ES-I3 (cell line): ENCODE measurements around the gene PAX7.

ENCODE experiments used
- H3K36me3 ChIP-seq: 2 replicates; pipeline ENCODE4 v1.6.1; 2013; ENCODE audit warnings: mild to moderate bottlenecking, low read length, control low read depth, moderate library complexity; ENCODE audit not compliant: insufficient read depth
- H3K4me1 ChIP-seq: 2 replicates; pipeline ENCODE4 v1.6.1; 2013; ENCODE audit warnings: mild to moderate bottlenecking, control low read depth, low read length; ENCODE audit not compliant: insufficient read depth
- H3K9ac ChIP-seq: 2 replicates; pipeline ENCODE4 v1.6.1; 2013; ENCODE audit warnings: low read depth, mild to moderate bottlenecking, low read length, moderate library complexity
- H3K9me3 ChIP-seq: 2 replicates; pipeline ENCODE4 v1.6.1; 2013; ENCODE audit warnings: mild to moderate bottlenecking, low read length, moderate library complexity; ENCODE audit not compliant: control insufficient read depth, insufficient read depth

PAX7 gene

DNA sequence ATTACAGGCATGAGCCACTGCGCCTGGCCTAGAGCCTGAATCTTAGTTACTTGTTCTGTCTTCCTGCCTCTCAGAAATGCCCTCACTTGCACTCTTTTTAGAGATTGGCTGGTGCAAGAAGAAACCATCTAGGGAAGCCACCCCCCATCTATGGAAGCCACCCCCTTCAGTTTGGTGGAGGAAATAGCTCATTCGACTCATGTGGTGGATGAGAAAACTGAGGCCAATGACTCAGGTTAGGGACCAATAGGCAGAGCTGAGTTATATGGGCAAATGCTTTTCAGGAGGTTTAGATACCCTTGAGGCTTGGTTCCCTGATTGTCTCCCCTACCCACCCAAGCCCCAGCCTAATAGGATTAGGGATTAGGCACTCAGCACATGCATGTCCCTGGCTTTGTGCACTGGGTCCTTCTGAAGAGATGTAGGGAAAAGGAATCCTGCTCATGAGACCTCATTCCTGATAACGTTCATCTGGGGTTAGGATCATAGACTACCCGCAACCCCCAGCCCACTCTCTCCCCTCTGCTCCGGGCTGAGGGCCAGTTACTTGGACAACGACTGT lies 77.1 kb downstream of the PAX7 start:
- no peaks in the 10 kb centered on the region for H3K9me3 ChIP-seq
- H3K4me1 ChIP-seq, result no peaks in the 10 kb centered on the region
- H3K36me3 ChIP-seq, result no peaks in the 10 kb centered on the region
- no peak overlapping the region for H3K9ac ChIP-seq

DNA sequence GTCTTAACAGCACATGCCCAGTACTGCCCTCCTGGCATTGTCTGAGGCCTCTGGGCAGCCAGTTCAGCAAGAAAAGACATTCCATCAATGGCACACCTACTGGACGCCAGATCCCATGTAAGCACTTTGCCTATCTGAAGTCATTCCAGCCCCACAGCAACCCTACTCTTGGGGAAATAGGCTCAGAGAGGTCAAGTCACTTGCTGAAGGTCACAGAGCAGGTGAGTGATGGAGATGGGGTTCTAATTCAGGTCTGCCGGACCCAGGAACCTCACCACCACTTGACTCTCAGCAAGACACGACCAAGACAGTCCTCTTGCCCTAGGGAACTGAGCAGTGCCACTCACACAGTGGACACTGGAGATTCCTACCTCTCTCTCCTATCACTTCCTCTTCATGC lies 79.4 kb downstream of the PAX7 start:
- Histone ChIP-seq H3K4me1 (no peaks in the 10 kb centered on the region), H3K9ac (no peak overlapping the region), H3K9me3 (no peaks in the 10 kb centered on the region), H3K36me3 (no peaks in the 10 kb centered on the region)

DNA sequence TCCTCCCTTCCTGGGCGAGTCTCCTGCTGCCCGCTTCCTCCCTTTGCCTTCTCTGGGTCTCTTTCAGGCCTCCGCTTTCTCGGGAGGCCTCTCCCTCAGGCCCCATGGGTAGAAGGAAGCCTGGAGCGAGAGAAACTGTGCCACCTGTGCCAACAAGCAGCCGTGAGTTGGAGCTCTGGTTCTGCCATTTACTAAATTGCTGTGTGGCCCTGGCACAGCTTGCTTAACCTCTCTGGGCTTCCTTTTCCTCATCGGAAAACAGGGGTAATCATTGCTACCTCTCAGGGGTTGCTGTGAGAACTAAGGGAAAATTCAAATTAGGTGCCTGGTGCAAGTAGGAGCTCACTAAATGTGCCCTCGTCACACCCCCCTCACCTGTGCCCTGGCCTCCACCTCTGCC lies 80.4 kb downstream of the PAX7 start:
- H3K4me1 ChIP-seq, result no peaks in the 10 kb centered on the region
- H3K9me3 ChIP-seq, result no peaks in the 10 kb centered on the region
- no peaks in the 10 kb centered on the region for H3K36me3 ChIP-seq
- no peak overlapping the region for H3K9ac ChIP-seq

DNA sequence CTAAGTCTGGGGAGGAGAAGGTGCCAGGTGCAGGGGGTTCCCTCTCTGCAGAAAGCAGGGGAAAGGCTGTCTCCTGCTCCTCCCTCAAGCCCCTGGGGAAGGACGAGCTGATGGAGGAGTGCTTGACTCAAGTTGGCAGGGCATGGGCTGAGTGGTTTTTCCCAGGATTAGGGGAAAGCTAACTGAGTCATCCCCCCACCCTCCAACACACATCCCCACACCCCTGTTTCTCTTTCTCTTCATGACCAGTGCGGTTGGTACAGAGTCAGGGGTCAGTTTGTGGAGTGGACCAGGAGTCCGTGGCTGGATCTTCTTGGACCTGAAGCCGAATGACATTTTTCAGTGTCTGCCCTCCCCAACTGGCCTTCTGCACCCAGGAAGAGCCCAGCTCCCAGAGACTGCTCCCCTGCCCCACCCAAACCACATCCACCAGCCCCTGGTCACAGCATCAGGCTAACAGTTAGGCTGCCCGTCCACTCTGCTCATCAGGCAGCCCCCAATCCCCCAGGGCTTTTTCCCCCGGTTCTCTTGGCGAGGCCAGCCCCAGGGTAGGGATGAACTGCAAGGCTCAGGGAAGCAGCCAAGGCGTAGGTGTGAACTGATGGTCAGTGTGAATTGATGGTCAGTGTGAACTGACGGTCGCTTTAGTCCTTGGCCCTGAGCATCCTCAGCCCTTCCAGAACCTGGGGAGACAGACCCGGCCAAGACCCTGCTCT lies 81.0 kb downstream of the PAX7 start:
- no peak overlapping the region for H3K9ac ChIP-seq
- H3K4me1 ChIP-seq, result no peaks in the 10 kb centered on the region
- no peaks in the 10 kb centered on the region for H3K36me3 ChIP-seq
- H3K9me3 ChIP-seq, result no peaks in the 10 kb centered on the region

- Histone ChIP-seq H3K4me1 (no peaks in the 10 kb centered on the region), H3K36me3 (no peaks in the 10 kb centered on the region), H3K9ac (no peak overlapping the region), H3K9me3 (no peaks in the 10 kb centered on the region)
Observed at GRCh38 chr1:18712252-18712600, 81.6 kb downstream of the PAX7 start.

DNA sequence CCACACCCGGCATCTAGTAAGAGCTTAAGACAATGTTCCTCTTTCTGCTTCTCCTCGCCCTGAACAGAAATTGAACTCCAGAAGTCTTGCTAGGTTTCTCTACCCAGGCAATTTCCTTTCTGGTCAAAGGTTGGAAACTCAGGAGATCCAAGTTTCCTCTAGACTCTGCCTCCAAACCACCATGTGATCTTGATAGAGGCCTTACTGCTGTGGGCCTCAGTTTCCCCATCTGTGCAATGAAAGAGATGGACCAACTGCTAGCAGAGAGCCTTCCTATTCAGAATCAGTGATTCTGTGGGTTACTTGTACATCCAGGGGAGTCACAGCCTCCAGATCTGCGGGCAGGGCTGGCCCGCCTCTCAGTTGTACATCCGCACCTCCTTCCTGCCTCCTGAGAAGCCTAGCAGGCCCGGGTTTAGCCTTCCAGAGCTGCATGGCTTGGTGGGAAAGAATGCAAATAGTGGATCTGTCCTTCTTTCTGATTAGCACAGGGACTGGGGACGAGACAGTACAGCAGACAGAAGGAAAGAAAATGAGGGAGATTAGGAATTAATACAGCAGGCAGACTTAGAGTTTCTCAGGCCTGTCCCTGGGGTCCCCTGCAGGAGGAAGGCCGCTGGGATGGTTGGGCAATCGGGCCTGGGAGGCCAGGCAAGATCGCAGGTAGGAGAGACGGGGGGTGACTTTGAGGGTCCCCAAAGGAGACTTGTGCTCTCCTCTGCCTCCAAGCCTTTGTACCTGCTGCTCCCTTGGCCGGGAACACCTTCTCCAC lies 83.9 kb downstream of the PAX7 start:
- Histone ChIP-seq H3K9me3 (no peaks in the 10 kb centered on the region), H3K36me3 (no peaks in the 10 kb centered on the region), H3K4me1 (no peaks in the 10 kb centered on the region), H3K9ac (no peak overlapping the region)

- Histone ChIP-seq H3K4me1 (no peaks in the 10 kb centered on the region), H3K9me3 (no peaks in the 10 kb centered on the region), H3K9ac (peak overlapping the region; percentile 48; the same call in 1 of the 2 replicates), H3K36me3 (no peaks in the 10 kb centered on the region)
Observed at GRCh38 chr1:18716112-18716784, 85.6 kb downstream of the PAX7 start.

- Histone ChIP-seq H3K9me3 (no peaks in the 10 kb centered on the region), H3K4me1 (no peaks in the 10 kb centered on the region), H3K9ac (peak overlapping the region; percentile 48; the same call in 1 of the 2 replicates), H3K36me3 (no peaks in the 10 kb centered on the region)
Observed at GRCh38 chr1:18716785-18717678, 86.4 kb downstream of the PAX7 start.

DNA sequence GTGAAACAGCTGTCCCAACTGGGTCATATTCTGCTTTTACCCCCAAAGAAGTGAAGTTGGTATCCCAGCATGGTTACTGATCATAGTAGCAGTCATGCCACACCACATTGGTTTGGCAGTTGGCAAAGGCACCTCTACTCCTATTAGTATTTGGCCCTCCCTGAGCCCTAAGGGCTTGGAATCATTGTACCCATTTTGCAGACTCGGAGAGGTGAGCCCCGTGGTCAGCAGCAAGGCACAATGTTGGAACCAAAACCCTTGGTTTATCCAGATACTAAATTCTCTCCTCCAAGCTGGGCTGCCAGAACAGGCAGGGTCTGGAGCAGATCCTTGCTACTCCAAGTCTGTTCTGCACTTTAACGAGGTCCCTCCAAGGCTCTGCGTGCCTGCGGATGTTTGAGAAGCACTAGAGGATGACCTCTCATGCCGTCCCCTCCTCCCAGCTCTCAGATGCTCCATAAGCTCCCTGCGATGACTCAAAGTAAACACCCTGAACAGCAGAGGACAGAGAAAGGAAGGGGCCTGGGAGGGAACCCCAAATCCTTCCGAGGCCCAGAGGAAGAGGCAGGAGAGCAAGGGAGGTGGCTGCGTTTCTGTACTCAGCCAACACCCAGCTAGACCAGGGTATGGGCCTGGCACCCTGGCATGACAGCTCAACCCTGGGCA lies 89.3 kb downstream of the PAX7 start:
- H3K36me3 ChIP-seq, result no peaks in the 10 kb centered on the region
- H3K9ac ChIP-seq, result no peak overlapping the region
- no peaks in the 10 kb centered on the region for H3K9me3 ChIP-seq
- H3K4me1 ChIP-seq, result peaks cover 6% of the 10 kb centered on the region; the same call in 1 of the 2 replicates

GRCh38 chr1:18721041-18721440 lies 90.4 kb downstream of the PAX7 start:
- Histone ChIP-seq H3K9me3 (no peaks in the 10 kb centered on the region), H3K36me3 (no peaks in the 10 kb centered on the region), H3K9ac (no peak overlapping the region), H3K4me1 (peaks cover 10% of the 10 kb centered on the region; the same call in 1 of the 2 replicates)

- H3K9me3 ChIP-seq, result no peaks in the 10 kb centered on the region
- no peaks in the 10 kb centered on the region for H3K36me3 ChIP-seq
- no peak overlapping the region for H3K9ac ChIP-seq
- H3K4me1 ChIP-seq, result peaks cover 10% of the 10 kb centered on the region; the same call in 1 of the 2 replicates
Observed at GRCh38 chr1:18721776-18722175, 91.1 kb downstream of the PAX7 start.

GRCh38 chr1:18722270-18722669 lies 91.6 kb downstream of the PAX7 start:
- H3K4me1 ChIP-seq, result peaks cover 10% of the 10 kb centered on the region; the same call in 1 of the 2 replicates
- H3K36me3 ChIP-seq, result no peaks in the 10 kb centered on the region
- no peaks in the 10 kb centered on the region for H3K9me3 ChIP-seq
- H3K9ac ChIP-seq, result no peak overlapping the region

GRCh38 chr1:18723206-18723605 lies 92.6 kb downstream of the PAX7 start:
- no peaks in the 10 kb centered on the region for H3K36me3 ChIP-seq
- no peaks in the 10 kb centered on the region for H3K9me3 ChIP-seq
- no peak overlapping the region for H3K9ac ChIP-seq
- peaks cover 10% of the 10 kb centered on the region; the same call in 1 of the 2 replicates for H3K4me1 ChIP-seq
